OCI-LY7 (cell line): ENCODE measurements around the gene DCLK1. TPM values are rescaled to one million over a fixed set of nuclear protein-coding genes. Genes with fewer than 3 reads are reported as not detected.

Experiments
- BruUV-seq: library from RNA; stranded (reverse); fragments of 400-500 nt; replicated peaks from 2 replicates; lab custom pipeline; 2021; lab: Mats Ljungman, UMichigan
- CTCF ChIA-PET: fragments of 300-600 bp; sonication (Branson Sonifier 250); formaldehyde crosslinking; loops from one replicate; lab custom pipeline; 2022; ENCODE audit warnings: antibody characterized with exemption; ENCODE audit not compliant: unreplicated experiment; lab: Charles Lee
- POLR2A ChIA-PET: fragments of 300-600 bp; sonication (Branson Sonifier 250); formaldehyde crosslinking; loops from one replicate; lab custom pipeline; 2022; ENCODE audit warnings: antibody characterized with exemption; lab: Charles Lee
- DNase-seq: peaks from one replicate; pipeline ENCODE4 v3.0.0-alpha.2; 2015; ENCODE audit warnings: low spot score
- H2AFZ ChIP-seq: fragments of 200-600 bp; sonication (generic), shearing (Covaris generic); 2 replicates; pipeline ENCODE4 v1.6.1; 2014; ENCODE audit warnings: mild to moderate bottlenecking, antibody characterized with exemption, low read length, moderate library complexity
- H3K27ac ChIP-seq: fragments of 200-600 bp; sonication (generic); 2 replicates; pipeline ENCODE4 v1.5.1; 2014; ENCODE audit warnings: mixed run types, low read depth, mild to moderate bottlenecking, moderate library complexity, low read length, inconsistent platforms; ENCODE audit not compliant: poor library complexity, severe bottlenecking
- H3K36me3 ChIP-seq: fragments of 200-600 bp; sonication (generic); 2 replicates; pipeline ENCODE4 v1.6.1; 2014; ENCODE audit warnings: mild to moderate bottlenecking, antibody characterized with exemption, low read length, moderate library complexity, mixed read lengths; ENCODE audit not compliant: insufficient read depth
- H3K4me1 ChIP-seq: fragments of 200-600 bp; sonication (generic); 2 replicates; pipeline ENCODE4 v1.5.1; 2014; ENCODE audit warnings: mild to moderate bottlenecking, low read length; ENCODE audit not compliant: insufficient read depth, poor library complexity, severe bottlenecking
- H3K4me2 ChIP-seq: fragments of 200-600 bp; sonication (generic); 2 replicates; pipeline ENCODE4 v1.6.1; 2014; ENCODE audit warnings: mild to moderate bottlenecking, low read length
- H3K4me3 ChIP-seq: fragments of 200-600 bp; sonication (generic); 2 replicates; pipeline ENCODE4 v1.5.1; 2014; ENCODE audit warnings: mild to moderate bottlenecking, low read depth, low read length; ENCODE audit not compliant: poor library complexity, severe bottlenecking
- H3K79me2 ChIP-seq: fragments of 200-600 bp; sonication (generic); 2 replicates; pipeline ENCODE4 v1.6.1; 2016; ENCODE audit warnings: low read depth, mild to moderate bottlenecking, low read length, moderate library complexity, mixed read lengths; ENCODE audit not compliant: insufficient read depth
- H3K9me2 ChIP-seq: fragments of 200-600 bp; sonication (generic); 2 replicates; pipeline ENCODE4 v1.6.1; 2016; ENCODE audit warnings: mild to moderate bottlenecking, low read length, mixed read lengths; ENCODE audit not compliant: insufficient read depth
- H3K9me3 ChIP-seq: fragments of 200-600 bp; sonication (generic); 2 replicates; pipeline ENCODE4 v1.6.1; 2014; ENCODE audit warnings: mild to moderate bottlenecking, mixed run types, low read length, mixed read lengths
- H4K20me1 ChIP-seq: fragments of 200-600 bp; sonication (generic); 2 replicates; pipeline ENCODE4 v1.6.1; 2014; ENCODE audit warnings: mild to moderate bottlenecking, antibody characterized with exemption, low read length, moderate library complexity, mixed read lengths; ENCODE audit not compliant: insufficient read depth
- EZH2phosphoT487 ChIP-seq: fragments of 200-600 bp; sonication (generic); IDR thresholded peaks from 2 replicates; pipeline ENCODE4 v1.6.1; 2018; ENCODE audit warnings: low read depth, borderline replicate concordance, mild to moderate bottlenecking, mixed run types, antibody characterized with exemption, low read length, moderate library complexity, mixed read lengths
- intact Hi-C: fragments of 100-400 bp; cut with micrococcal nuclease; formaldehyde crosslinking; loops from one replicate; pipeline ENCODE4 v1.10.0; 2022; ENCODE audit not compliant: unreplicated experiment
- total RNA-seq, 2 experiments: library from RNA; depleted of rRNA in 1 of 2; stranded (reverse); fragments of >200 nt in 1 of 2; shearing (Covaris generic) in 1 of 2; gene quantifications; 2 replicates each; pipeline ENCODE4 v1.2.3, GENCODE V29; 2014 to 2022
- TF ChIP-seq, protein P1 (sequence below): fragments of 200-600 bp; sonication (generic); conservative IDR thresholded peaks from 2 replicates; pipeline ENCODE4 v1.5.1; 2014; ENCODE audit warnings: mild to moderate bottlenecking, antibody characterized with exemption, low read length, moderate library complexity, mixed read lengths

The DCLK1 gene
- total RNA-seq, 2 experiments from 2014 or later = not detected

DNA sequence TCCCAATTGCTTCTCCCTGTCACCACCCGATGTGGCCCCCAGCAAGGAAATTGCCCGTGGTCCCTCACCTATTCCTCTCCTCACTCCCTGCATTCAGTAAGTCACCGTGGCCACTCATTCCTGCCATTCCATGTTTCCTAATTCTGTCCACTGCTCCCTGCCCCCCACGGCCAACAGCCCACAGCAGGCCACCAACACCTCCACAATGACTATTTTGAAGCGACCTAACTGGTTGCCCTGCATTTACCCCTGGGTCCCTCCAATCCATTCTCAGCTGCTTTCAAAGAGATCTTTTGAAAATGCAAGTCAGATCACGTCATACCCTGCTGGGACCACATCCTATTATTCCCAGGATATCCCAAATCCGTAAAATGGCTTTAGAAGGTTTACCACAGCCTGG is 210.4 kb downstream of the DCLK1 start:
- no peak for DNase-seq
- TF ChIP-seq EZH2phosphoT487 = no peak
- TF ChIP-seq, protein P1, sequence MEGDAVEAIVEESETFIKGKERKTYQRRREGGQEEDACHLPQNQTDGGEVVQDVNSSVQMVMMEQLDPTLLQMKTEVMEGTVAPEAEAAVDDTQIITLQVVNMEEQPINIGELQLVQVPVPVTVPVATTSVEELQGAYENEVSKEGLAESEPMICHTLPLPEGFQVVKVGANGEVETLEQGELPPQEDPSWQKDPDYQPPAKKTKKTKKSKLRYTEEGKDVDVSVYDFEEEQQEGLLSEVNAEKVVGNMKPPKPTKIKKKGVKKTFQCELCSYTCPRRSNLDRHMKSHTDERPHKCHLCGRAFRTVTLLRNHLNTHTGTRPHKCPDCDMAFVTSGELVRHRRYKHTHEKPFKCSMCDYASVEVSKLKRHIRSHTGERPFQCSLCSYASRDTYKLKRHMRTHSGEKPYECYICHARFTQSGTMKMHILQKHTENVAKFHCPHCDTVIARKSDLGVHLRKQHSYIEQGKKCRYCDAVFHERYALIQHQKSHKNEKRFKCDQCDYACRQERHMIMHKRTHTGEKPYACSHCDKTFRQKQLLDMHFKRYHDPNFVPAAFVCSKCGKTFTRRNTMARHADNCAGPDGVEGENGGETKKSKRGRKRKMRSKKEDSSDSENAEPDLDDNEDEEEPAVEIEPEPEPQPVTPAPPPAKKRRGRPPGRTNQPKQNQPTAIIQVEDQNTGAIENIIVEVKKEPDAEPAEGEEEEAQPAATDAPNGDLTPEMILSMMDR = no peak
- no peaks in the 10 kb centered on the region for H3K79me2 ChIP-seq
- H3K4me2 ChIP-seq = no peak overlapping the region
- H4K20me1 ChIP-seq = no peaks in the 10 kb centered on the region
- CTCF ChIA-PET = no interaction called here
- H3K9me2 ChIP-seq = no peaks in the 10 kb centered on the region
- POLR2A ChIA-PET = no interaction called here
- intact Hi-C loops = no loop called here
- no peak overlapping the region for H2AFZ ChIP-seq
- no peak overlapping the region for H3K4me3 ChIP-seq
- H3K36me3 ChIP-seq = no peaks in the 10 kb centered on the region
- no peak overlapping the region for H3K27ac ChIP-seq
- H3K4me1 ChIP-seq = no peaks in the 10 kb centered on the region
- no TSS peak for BruUV-seq
- H3K9me3 ChIP-seq = no peaks in the 10 kb centered on the region

DNA sequence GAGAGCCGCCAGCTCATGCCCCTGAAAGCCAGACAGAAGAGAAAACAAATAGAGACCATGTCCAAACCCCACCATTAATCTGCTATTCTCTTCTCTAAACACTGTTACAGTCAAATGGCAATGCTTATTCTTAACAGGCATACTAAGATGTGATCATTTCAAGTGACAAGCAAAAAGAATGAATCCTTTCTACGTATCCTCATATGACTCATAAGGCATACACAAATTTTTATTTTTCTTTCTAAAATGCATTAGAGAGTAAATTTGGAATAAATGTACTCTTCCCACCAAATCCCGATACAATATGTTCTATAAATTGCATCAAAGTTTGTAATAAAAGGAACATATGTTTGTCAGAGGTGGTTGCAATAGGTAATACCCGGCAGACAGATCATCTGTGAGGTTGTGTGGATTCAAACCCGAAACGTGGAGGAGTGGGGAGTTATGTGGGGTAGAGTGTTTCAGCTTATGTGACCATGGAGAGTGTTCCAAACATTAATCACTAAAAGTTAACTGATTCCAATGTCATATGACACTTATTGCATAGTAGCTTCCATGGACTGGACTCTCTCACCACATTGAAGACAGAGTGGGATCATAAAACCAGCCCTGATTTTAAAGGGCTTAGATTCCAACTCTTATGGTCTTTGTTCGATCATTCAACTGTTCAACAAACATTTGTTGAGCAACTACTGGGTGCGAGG is 213.1 kb downstream of the DCLK1 start:
- no peak for TF ChIP-seq EZH2phosphoT487
- TF ChIP-seq, protein P1 = no peak
- no TSS peak for BruUV-seq
- no peak overlapping the region for H3K4me2 ChIP-seq
- no peak overlapping the region for H3K27ac ChIP-seq
- intact Hi-C loops = no loop called here
- H4K20me1 ChIP-seq = no peaks in the 10 kb centered on the region
- H3K4me1 ChIP-seq = no peaks in the 10 kb centered on the region
- no peaks in the 10 kb centered on the region for H3K79me2 ChIP-seq
- H2AFZ ChIP-seq = no peak overlapping the region
- H3K9me3 ChIP-seq = no peaks in the 10 kb centered on the region
- no peaks in the 10 kb centered on the region for H3K9me2 ChIP-seq
- no peak overlapping the region for H3K4me3 ChIP-seq
- no peaks in the 10 kb centered on the region for H3K36me3 ChIP-seq
- no peak for DNase-seq
- POLR2A ChIA-PET = no interaction called here
- CTCF ChIA-PET = no interaction called here

DNA sequence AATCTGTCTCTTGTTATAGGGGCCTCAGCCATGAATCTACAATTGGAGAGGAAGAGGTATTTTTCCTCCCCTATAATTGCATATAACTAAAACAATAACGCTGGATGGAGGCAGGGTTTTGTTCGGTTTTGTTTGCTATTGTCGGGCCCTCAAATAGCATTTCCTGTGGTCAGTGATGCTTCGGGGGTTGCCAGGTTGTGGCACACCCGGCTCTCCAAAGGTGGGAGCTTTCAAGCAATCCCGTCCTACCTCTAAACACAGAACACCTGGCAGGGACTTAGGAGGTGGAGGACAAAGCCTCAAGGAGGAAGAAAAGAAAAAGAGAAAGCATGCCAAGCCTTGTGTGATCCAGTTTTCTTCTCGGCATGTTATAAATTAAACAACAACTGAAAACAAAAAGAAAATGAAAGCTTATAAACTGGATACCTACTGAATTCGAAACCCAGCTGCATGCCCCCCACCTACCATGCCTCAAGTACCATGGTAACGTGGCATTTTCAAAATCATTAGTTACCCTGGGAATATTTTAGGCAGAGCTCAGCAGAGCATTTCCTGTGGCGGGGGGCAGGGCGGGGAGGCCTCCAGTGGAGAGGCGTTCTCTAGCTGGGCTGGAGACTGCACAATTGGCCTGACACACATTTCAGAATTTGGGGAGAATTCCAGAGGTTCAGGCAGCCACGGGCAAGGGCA is 213.8 kb downstream of the DCLK1 start:
- Histone ChIP-seq H3K79me2 (no peaks in the 10 kb centered on the region), H4K20me1 (no peaks in the 10 kb centered on the region), H3K4me3 (no peak overlapping the region), H3K4me1 (no peaks in the 10 kb centered on the region), H3K36me3 (no peaks in the 10 kb centered on the region), H2AFZ (no peak overlapping the region), H3K9me3 (no peaks in the 10 kb centered on the region), H3K27ac (no peak overlapping the region), H3K4me2 (0 out of 2 replicates have a peak overlapping the region, but pooled peaks have one; percentile 13), H3K9me2 (no peaks in the 10 kb centered on the region)
- CTCF ChIA-PET = no interaction called here
- POLR2A ChIA-PET = no interaction called here
- no TSS peak for BruUV-seq
- TF ChIP-seq EZH2phosphoT487 = no peak
- TF ChIP-seq, protein P1 = no peak
- no peak for DNase-seq
- intact Hi-C loops = no loop called here
